HG02943 (cell line): ENCODE data around the gene HK1.

Experiments used
- ATAC-seq: cut with Tn5 transposase; IDR thresholded peaks from one replicate; pipeline ENCODE4 v1.9.1; 2021; ENCODE audit warnings: mild to moderate bottlenecking, low read depth, moderate library complexity; ENCODE audit not compliant: unreplicated experiment

HK1 gene

DNA sequence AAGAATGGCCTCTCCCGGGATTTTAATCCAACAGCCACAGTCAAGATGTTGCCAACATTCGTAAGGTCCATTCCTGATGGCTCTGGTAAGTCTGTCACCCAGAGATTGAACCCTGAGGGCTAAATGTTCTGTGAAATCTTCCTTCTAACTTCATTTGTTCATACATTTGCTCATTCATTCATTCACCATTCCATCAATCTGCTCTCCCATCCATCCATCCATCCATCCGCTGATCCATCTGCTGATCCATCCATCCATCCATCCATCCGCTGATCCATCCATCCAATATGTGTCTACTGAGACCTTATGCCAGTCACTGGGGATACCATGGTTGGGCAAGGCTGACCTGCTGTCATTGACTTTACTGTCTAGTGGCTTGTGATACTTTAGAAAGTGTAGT, 65.6 kb downstream of the HK1 start:
- ATAC-seq, result no peak

DNA sequence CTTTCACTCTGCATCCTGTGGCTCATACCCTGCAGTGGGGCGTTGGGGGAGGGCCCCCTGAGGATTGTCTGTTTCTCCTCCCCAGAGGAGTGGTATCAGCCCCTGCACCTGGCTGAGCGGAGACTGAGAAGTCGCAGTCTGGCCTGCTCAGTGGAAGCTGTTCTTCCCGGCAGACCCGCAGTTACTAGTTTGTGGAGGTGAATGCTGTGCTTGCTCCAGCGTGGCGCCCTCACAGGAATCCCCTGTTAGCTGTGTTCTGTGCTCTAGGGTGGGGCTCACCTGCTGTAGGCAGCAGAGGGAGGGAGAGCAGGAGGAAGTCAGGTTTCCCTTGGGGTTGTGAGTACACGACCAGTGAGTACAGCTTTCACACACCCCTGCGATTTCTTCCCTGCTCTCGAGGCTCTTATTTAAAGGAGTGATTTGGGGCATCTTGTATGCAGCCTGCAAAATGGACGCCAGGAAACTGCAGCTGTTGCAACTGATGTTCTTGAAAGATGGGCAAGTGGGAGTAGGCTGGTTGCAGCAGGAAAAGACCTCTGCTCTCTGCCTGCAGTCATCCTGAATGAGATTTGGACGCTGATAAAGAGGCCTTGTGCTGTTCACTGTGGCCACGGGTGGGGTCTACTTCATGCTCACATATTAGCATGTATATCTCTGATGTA, 66.4 kb downstream of the HK1 start:
- ATAC-seq, result no peak

DNA sequence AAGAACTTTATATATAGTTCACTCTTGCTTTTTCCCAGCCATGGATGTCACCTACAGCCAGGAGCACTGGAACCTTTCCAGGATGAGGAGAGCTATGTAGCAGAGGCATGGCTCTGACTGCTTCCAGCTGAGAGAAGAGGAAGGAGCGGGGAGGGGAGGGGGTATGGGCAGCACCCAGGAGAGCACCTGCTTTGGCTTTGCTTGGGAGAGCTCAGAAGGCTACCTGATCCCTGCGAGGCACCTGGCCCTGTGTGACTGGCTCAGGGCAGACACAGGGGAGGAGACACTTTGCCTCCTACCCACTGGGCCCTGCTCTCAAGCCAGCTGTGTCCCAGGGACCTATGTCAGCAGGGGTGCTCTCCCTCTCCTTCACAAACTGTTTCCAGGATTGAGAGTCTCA, 67.1 kb downstream of the HK1 start:
- ATAC-seq, result no peak

DNA sequence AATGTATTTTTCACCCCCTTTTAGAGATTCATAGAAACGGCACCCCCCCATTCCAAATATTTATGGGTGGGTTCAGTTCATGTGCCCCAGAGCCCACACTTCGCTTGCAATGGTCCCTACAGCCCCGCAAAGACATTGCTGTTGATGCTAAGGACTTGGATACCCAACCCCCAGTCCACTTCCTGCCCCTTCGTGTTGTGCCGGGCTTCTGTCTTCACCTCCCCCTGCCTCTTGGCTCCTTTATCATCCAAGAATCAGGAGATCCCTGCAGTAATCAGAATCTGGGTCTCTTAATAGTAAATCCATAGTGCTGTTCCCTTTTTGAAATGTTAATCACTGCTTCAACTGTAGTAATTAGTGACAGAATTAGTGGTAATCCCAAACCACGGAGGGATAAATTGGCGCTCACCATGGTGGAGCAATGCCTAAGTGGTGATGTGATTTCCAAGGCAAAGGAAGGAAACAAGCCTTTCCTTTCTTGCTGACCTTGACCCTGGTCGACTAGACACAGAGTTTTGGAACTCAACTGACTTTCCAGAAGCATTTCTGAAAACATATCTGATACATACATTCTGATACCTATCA, 67.7 kb downstream of the HK1 start:
- ATAC-seq, result no peak

DNA sequence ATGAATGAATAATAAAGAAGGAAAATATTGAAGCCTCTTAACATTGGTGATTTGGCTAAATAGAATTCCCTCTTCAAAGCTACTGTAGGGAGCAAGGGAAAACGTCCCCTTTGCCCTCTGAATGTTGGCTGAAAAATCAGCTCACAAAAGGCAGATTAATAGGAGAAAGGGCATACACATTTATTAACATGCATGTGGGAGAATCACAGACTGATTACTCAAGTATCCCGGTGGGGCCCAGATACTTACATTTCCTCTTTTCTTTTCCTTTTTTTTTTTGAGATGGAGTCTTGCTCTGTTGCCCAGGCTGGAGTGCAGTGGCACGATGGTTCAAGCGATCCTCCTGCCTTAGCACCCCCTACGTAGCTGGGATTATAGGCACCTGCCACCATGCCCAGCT, 68.5 kb downstream of the HK1 start:
- no peak for ATAC-seq

DNA sequence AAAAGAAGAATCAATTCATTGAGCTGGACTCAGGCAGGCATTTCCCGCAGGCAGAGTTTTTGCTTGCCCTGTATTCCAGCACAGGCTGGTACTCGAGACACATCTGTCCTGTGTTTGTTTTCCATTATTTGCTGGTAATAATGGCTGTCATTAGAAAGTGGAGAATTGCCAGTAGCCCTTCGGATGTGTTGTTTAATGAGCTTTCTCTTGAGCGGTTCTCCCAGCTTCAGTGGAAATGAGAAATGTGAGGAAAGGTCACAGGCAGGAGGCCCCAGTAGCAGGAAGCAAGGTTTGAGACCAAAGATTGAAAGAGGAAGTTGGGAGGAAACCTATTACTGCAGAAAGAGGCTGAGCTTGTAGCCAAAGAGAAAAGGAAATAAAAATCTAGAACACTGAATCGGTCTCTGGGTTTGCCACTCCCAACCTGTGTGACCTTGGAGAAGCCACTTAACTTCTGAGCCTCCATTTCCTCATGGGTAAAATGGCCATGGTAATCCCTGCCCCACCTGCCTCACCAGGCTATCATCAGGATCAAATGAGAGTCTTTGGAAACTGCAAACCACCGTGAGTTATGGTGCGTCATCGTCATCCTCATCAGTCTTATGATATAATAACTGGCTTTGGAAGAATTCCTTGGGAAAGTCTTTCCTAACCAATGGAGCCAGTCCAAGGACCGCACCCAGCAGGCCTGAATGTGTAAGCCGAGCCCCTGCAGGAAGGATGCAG, 70.7 kb downstream of the HK1 start:
- no peak for ATAC-seq

DNA sequence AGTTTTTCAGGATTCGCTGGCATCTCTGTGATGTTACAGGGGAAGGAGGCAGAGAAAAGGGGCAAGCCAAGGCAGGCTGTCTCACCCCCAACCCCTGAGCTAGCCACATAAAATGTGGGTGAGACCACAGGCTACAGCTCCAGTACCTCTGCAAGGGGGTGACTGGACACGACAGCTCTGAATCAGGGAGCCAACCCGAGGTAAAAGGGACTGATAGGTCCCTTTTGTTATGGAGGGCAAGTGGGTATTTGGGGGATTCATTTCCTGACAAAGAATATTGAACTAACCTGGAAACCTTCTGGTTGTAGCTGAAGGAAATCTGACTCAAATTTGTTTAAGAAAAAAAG, 71.2 kb downstream of the HK1 start:
- ATAC-seq, result no peak

DNA sequence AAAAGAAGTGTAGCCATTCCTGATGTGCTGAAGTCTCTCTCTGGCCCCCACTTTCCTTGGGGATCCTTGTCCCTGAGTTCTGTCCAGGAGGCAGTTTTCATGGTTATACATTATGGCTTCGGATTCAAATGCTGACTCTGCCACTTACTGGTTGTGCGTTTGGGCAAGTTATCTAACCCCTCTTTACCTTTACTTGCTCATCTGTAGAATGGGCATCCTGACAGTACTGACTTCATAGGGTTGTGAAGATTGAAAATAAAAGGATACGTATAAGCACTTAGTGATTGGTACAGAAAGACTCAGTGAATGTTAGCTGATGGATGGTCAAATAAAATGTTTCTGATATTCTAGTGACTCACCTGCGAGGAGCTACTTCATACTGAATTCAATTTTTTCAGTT, 73.3 kb downstream of the HK1 start:
- no peak for ATAC-seq

DNA sequence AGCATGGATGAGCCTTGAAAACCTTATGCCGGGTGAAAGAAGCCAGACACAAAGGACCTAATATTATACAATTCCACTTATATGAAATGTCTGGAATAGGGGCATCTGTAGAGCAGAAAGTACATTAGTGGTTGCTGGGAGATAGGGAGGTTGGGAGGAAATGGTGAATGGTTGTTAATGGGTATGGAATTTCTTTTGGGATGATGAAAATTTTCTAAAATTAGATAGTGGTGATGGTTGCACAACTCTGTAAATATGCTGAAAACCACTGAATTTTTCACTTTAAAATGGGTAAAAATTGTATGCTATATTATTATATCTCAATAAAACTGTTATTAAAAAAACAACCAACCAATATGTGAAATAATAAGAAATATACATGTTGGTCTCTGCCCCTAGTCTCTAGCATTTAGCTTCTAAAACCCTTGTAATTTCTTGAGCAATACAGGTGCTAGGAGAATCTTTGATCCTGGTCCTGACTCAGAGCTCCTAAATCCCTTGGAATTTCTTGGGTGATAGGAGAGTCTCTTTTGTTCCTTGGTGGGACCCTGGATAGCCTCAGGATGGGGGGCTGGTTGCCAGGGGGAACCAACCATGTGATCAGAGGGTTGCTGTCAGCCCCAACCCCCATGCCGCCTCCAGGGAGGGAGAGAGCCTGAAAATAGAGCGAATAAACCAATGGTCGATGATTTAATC, 74.4 kb downstream of the HK1 start:
- ATAC-seq, result no peak

DNA sequence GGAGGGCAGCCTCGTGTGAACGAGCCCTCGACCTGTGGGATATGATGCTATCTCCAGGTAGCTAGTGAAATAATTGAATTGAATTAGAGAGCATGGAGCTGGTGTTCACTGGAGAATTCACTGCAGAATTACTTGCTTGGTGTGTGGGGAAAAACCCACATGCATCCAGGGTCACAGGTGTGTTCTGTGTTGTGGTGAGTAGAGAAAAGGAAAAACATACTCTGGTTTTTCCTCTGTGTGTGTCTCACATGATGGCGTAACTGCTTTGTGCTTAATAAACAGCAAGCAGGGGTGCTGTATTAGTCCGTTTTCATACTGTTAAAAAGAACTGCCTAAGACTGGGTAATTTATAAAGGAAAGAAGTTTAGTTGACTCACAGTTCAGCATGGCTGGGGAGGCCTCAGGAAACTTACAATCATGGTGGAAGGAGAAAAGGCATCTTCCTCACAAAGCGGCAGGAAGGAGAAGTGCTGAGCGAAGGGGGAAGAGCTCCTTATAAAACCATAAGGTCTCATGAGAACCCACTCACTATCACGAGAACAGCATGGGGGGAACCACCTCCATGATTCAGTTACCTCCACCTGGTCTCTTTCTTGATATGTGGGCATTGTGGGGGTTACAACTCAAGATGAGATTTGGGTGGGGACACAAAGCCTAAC, 75.8 kb downstream of the HK1 start:
- ATAC-seq, result no peak

DNA sequence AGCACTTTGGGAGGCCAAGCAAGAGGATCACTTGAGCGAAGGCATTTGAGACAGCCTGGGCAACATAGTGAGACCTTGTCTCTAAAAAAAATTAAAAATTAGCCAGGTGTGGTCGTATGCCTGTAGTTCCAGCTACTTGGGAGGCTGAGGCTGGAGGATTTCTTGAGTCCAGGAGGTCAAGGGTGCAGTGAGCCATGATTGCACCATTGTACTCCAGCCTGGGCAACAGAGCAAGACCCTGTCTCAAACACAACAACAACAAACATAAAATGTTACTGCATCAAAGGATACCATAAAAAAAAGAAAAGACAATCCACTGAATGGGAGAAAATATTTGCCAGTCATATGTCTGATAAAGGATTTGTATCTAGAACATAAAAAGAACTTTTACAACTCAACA, 77.9 kb downstream of the HK1 start:
- ATAC-seq, result no peak

DNA sequence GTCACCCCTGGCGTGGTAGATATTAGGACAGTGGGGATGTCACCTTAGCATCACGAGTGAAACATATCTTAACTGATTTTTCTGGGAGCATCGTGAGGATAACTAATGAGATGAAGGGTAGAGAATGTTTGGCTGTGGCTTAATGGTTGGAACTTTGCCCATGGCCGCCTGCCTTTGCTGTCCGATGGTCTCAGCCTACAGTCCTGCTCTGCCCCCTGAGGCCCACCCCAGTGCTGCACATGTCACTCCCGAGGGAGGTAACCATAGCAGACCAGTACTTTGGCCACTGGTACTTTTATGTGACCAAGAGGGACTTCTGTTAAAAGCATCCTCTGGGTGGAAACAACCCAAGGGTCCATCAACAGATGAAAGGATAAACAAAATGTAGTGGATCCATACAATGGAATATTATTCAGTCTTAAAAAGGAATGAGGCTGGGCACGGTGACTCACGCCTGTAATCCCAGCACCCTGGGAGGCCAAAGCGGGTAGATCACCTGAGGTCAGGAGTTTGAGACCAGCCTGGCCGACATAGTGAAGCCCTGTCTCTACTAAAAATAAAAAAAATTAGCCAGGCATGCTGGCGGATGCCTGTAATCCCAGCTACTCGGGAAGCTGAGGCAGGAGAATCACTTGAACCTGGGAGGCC, 80.0 kb downstream of the HK1 start:
- ATAC-seq, result no peak

DNA sequence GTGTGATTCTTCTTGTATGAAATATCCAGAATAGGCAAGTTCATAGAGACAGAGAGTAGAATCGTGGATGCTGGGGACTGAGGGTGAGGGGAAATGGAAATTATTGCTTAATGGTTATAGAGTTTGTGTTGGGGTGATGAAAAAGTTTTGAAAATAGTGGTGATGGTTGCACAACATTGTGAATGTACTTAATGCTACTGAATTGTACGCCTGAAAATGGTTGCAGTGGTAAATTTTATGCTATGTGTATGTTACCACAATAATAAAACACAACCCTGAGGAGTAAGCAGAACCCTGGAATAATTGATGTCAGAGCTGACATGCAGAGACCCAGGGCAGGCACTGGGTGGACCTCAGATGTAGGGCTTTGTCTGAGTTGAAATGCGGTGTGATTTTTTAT, 80.9 kb downstream of the HK1 start:
- no peak for ATAC-seq

DNA sequence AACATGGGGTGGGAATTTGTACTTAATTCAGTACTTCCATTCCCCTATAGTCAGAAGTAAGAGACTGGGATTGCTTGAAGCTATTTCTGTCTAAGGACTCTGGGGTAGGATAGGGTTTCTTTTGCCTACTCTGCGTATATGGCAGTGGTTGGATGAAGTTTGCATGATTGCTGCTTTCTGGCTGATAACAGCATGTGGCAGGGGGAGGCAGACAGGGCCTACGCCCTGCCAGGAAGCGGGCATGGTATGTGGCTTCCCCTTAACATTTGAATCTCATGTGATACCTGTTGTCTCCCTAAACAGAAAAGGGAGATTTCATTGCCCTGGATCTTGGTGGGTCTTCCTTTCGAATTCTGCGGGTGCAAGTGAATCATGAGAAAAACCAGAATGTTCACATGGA, 81.3 kb downstream of the HK1 start:
- ATAC-seq, result no peak

DNA sequence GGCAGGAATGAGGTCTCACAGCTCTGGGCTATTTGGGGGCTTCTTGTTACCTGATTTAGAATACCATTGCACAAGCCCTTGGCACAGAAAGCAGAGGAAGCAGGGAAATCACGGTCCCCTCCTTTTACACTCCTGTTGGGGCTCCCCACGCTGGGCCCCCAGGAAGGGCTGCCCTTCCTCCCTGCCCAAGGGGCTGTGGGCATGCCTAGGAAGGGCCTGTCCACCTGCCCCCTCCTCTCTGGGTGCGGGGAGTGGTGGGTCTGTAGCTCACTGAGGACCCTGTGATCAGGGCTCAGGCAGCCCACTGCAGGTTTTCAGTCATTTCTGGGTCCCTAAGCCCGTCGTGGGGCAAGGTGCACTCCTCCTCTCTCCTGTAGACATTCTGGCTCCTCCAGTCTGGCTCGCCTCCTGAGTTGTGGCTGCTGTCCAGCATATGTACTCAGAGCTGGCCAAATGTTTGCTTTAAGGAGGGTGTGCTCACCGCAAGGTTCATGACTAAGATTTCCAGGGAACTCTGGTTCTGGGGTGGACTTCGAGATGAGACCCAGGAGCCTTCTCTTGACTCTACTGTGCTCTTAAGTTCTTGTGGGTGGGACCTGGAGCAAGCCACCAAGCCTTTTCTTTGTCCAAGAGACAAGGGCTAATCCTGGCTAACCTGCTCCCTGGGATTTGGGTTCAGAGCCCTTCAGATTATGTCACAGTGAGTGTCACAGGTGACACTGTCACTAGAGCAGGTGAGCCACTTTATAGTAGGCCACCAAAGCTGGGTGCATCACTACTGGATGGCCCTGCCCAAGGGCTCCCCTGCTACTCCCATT, 82.4 kb downstream of the HK1 start:
- ATAC-seq, result no peak

DNA sequence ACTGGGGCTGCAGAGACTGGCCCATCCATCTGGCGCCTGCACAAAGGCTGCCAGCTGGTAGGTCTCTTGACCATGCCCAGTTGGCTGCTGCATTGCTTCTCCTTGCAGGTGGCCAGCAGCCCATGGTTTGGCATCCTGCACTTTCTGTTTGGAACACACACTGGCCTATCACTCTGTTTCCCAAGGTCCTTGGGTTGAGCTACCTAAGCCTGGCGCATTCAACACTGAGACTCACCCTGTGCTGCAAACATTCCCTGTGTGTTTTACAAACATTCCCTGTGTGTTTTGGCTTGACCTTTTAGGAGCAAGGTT, 83.0 kb downstream of the HK1 start:
- no peak for ATAC-seq

DNA sequence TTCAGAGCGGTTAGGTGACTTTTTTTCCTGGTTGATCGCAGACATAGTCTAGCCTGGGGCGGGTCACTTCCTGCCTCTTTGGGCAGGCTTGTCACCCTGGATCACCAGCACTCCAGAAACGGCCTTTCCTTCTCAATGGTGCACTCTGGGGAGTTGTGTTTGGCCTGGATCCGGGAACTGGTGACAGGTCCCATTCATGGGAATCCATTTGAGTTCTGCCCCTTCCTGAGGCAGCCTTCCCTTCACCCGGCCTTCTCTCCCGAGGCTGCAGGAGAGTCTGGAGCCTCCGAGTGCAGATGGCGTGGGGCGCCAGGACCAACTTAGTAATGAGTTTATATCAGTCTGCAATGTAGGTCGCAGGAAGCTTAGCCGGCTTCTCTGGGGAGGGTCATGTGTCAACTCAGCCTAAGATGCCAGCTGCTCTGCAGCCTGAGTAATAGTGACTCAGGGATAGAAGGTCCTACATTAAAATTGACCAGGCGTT, 84.2 kb downstream of the HK1 start:
- ATAC-seq, result no peak

DNA sequence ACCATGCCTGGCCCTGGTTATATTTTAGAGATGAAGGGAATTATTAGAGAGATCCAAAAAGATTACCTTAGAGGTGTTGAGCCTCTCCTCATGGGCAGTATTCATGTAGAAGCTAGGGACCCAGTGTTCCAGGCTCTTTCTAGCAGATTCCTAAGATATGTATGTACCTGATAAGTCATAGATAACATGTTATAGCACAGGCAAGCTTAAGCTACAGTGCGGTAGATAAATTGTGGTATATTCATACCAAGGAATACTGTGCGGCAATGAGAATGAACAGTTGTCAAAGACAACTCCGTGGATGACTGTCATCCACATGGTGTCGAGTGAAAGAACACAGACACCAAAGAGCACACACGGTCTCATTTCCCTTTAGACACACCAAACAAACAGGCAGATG, 85.4 kb downstream of the HK1 start:
- ATAC-seq, result no peak

DNA sequence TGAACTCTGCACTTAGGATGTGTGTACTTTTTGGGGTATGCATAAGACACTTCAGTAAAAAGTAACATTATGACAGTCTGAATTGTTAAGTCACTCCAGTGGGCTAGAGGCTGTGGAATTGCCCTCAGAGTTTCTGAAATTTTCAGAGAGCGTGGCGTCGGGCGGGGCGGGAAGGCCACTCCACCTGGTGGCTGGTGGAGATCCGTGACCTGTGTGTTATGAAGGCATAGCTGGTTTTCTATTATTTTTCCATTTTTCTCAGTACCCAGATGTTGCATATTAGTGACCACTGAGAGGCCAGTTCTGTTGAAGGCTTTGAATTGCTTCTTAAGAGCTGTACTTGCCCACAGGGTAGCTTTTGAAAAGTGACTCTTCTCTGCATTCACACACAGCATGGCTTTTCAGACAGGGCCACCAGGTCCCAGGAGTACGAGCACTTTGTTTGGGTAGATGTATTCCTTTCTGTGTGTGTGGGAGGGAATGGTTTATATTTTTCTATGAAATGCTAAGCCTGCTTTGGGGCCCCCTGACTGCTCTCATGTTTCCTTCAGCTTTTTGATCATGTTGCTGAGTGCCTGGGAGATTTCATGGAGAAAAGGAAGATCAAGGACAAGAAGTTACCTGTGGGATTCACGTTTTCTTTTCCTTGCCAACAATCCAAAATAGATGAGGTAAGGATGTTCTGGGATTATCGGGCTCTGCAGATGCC, 86.1 kb downstream of the HK1 start:
- no peak for ATAC-seq
